PC-9 (cell line): ENCODE measurements around the gene ATG10.

Source experiments
- CTCF ChIP-seq: fragments of 200-600 bp; sonication (generic); conservative IDR thresholded peaks from 2 replicates; pipeline ENCODE4 v1.6.1; 2017; ENCODE audit warnings: mixed run types, antibody characterized with exemption, mild to moderate bottlenecking, moderate library complexity
- EZH2 ChIP-seq: fragments of 200-600 bp; sonication (generic); IDR thresholded peaks from 2 replicates; pipeline ENCODE4 v1.8.0; 2017; ENCODE audit warnings: antibody characterized with exemption, low read depth

GRCh38 chr5:82283893-82284292 lies 312.1 kb downstream of the ATG10 start:
- TF ChIP-seq CTCF (no peak), EZH2 (no peak)
